Measurements from ENCODE around the gene ALDH2.
"Not testable (repeated sequence)": the region's sequence is repeated elsewhere in the genome, so short reads cannot be mapped to it uniquely, and the experiment has no call there.

ALDH2 gene

DNA sequence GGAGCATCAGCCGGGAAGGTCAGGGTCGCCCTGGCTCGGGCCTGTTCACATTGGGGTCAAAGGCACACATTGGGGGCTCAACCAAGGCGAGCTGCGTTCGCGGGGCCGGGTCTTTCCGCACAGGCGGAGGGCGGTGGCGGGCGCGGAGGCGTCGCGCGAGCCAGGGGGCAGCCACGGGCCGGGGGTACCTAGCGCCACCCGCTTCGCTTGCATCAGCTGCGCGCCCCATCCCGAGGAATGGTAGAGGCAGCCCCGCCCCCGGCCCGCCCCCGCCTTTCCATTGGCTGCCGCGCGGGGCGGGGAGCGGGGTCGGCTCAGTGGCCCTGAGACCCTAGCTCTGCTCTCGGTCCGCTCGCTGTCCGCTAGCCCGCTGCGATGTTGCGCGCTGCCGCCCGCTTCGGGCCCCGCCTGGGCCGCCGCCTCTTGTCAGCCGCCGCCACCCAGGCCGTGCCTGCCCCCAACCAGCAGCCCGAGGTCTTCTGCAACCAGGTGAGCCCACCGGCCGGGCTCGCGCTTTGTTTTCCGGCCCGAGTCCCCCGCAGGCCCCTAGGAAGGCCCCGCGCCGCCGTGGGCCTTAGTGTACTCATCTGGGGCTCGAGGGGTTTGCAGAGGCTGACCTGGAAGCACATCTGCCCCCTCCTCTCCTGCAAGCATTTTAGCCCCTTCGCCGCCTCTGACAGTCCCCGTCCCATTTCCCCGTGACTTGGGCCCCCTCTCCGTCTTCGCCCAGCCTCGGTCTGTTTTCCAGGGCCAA is at the start of gene ALDH2:
TSS of gene ALDH2 (plus strand) at position 326 of the 754 bp plus-strand sequence. CDS start at position 376, 50 bp downstream.
- Histone ChIP-seq H3K4me3 (peak within 1 kb of the TSS; percentile 58 to 88 (median 68)), H3K9ac (peak within 1 kb of the TSS; percentile 62 to 87 (median 74)), H3K9me3 (replicated peaks in 1 of 11) (no peaks in the 10 kb centered on the region), H3K27ac (peak within 1 kb of the TSS; percentile 25 to 87 (median 54); a peak in 18 of 22 replicates), H3K27me3 (peaks cover 9 to 21% (median 19%) of the 10 kb centered on the region in 11 experiments; a peak in 19 of 22 replicates), H3K4me1 (peaks cover 43 to 85% (median 51%) of the 10 kb centered on the region in 10 experiments), H3K4me2 (peak within 1 kb of the TSS; percentile 91 to 99 (median 98)), H4K20me1 (0 out of 22 replicates have a peak, but pooled peaks cover 0 to 11% (median 0%) of the 10 kb centered on the region in 11 experiments), H3K36me3 (peaks cover 0 to 18% (median 0%) of the 10 kb centered on the region in 11 experiments; a peak in 2 of 22 replicates)
- TF ChIP-seq Cebpa-rat (IDR thresholded peaks at IDR 0.05): no peak

DNA sequence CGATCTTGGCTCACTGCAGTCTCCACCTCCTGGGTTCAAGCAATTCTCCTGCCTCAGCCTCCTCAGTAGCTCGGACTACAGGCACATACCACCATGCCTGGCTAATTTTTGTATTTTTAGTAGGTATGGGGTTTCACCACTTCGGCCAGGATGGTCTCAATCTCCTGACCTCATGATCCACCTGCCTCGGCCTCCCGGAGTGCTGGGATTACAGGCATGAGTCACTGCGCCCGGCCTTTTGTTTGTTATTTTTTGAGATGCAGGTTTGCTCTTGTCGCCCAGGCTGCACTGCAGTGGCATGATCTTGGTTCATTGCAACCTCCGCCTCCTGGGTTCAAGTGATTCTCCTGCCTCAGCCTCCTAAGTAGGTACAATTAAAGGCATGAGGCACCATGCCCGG is 47.4 kb upstream of the ALDH2 start:
- H3K9ac ChIP-seq, H4K20me1 ChIP-seq, H3K27ac ChIP-seq, H3K4me2 ChIP-seq, H3K4me3 ChIP-seq, H3K27me3 ChIP-seq, H3K4me1 ChIP-seq: not testable (repeated sequence)
- H3K36me3 ChIP-seq: peaks cover 70 to 87% (median 81%) of the 10 kb centered on the region in 11 experiments
- H3K9me3 ChIP-seq (replicated peaks in 1 of 11): peaks cover 0 to 16% (median 7%) of the 10 kb centered on the region in 11 experiments; a peak in 16 of 22 replicates

DNA sequence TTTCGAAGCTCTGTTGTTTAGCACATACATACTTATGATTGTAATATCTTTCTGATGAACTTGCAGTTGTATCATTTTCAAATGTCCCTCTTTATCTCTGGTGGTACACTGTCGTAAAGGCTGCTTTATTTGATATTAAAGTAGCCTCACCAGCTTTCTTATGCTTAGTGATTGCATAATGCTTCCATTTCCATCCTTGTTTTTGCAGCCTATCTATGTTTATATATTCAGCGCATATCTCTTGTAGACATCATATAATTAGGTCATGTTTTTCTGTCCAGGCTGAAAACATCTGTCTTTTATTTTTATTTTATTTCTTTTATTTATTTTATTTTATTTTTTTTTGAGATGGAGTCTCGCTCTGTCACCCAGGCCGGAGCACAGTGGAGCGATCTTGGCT is 46.3 kb upstream of the ALDH2 start:
- Histone ChIP-seq H3K4me2 (no peak overlapping the region), H3K9me3 (replicated peaks in 1 of 11) (peaks cover 0 to 17% (median 7%) of the 10 kb centered on the region in 11 experiments; a peak in 16 of 22 replicates), H3K27ac (no peak overlapping the region), H3K27me3 (no peaks in the 10 kb centered on the region), H3K4me3 (no peak overlapping the region), H3K36me3 (peaks cover 72 to 85% (median 79%) of the 10 kb centered on the region in 11 experiments), H3K4me1 (no peaks in the 10 kb centered on the region), H3K9ac (no peak overlapping the region), H4K20me1 (peaks cover 0 to 3% (median 0%) of the 10 kb centered on the region in 11 experiments; a peak in 1 of 22 replicates)
- TF ChIP-seq Cebpa-rat (IDR thresholded peaks at IDR 0.05): no peak

DNA sequence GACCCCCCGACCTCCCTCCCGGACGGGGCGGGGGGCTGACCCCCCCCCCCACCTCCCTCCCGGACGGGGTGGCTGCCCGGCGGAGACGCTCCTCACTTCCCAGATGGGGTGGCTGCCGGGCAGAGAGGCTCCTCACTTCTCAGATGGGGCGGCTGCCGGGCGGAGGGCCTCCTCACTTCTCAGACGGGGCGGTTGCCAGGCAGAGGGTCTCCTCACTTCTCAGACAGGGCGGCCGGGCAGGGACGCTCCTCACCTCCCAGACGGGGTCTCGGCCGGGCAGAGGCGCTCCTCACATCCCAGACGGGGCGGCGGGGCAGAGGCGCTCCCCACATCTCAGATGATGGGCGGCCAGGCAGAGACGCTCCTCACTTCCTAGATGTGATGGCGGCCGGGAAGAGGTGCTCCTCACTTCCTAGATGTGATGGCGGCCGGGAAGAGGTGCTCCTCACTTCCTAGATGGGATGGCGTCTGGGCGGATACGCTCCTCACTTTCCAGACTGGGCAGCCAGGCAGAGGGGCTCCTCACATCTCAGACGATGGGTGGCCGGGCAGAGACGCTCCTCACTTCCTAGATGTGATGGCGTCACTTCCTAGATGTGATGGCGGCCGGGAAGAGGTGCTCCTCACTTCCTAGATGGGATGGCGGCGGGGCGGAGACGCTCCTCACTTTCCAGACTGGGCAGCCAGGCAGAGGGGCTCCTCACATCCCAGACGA is 42.9 kb upstream of the ALDH2 start:
- H3K4me2 ChIP-seq, H3K4me3 ChIP-seq, H3K27ac ChIP-seq, H3K4me1 ChIP-seq, H4K20me1 ChIP-seq, H3K9ac ChIP-seq, H3K27me3 ChIP-seq: not testable (repeated sequence)
- Histone ChIP-seq H3K9me3 (replicated peaks in 1 of 11) (peaks cover 0 to 17% (median 7%) of the 10 kb centered on the region in 11 experiments; a peak in 16 of 22 replicates), H3K36me3 (peaks cover 56 to 79% (median 65%) of the 10 kb centered on the region in 11 experiments)

DNA sequence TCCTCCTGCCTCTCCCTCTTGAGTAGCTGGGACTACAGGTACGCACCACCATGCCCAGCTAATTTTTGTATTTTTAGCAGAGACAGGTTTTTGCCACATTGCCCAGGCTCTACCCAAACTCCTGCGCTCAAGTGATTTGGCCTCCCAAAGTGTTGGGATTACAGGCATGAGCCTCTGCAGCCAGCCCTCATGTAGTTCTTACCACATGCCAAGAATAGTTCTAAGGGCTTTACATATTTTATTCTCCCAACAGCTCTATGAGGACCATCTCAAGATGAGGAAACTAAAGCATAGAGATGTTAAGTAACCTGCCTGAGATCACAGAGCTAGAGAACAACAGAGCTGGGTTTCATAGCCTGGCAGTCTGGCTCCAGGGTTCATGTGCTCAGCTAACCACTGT is 37.9 kb upstream of the ALDH2 start:
- H3K4me3 ChIP-seq: no peak overlapping the region
- peaks cover 0 to 15% (median 4%) of the 10 kb centered on the region in 11 experiments; a peak in 15 of 22 replicates for H3K9me3 ChIP-seq (replicated peaks in 1 of 11)
- peaks cover 13 to 36% (median 25%) of the 10 kb centered on the region in 10 experiments for H3K4me1 ChIP-seq
- H3K9ac ChIP-seq: no peak overlapping the region
- no peak overlapping the region for H3K27ac ChIP-seq
- no peak for TF ChIP-seq Cebpa-rat (IDR thresholded peaks at IDR 0.05)
- H4K20me1 ChIP-seq: peaks cover 0 to 6% (median 0%) of the 10 kb centered on the region in 11 experiments; a peak in 1 of 22 replicates
- H3K36me3 ChIP-seq: peaks cover 27 to 73% (median 42%) of the 10 kb centered on the region in 11 experiments
- H3K27me3 ChIP-seq: no peaks in the 10 kb centered on the region
- no peak overlapping the region for H3K4me2 ChIP-seq

DNA sequence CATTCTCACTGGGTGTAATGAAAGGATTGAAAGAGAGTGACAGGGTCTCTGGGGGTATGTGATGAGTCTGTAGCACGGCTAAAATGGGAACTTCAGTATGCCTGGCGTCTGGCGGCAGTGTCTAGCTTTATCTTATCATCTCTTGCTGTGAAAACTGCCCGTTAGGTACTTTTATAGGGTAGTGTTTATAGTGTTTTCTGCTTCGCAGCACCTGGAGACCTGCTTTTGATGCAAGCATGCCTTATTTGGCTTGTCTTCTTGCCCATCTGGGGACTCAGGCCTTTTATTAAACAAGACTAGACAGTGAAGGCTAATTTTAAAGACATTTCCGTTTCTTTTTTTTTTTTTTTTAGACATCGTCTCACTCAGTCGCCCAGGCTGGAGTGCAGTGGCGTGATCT is 36.3 kb upstream of the ALDH2 start:
- Histone ChIP-seq H3K36me3 (peaks cover 28 to 74% (median 41%) of the 10 kb centered on the region in 11 experiments), H4K20me1 (peaks cover 0 to 6% (median 0%) of the 10 kb centered on the region in 11 experiments; a peak in 1 of 22 replicates), H3K9ac (peak overlapping the region; percentile 1 to 59 (median 43); a peak in 18 of 22 replicates), H3K4me3 (peak overlapping the region in 1 of 10 experiments; percentile 0; a peak in 2 of 20 replicates), H3K27ac (peak overlapping the region in 8 of 11 experiments; percentile 6 to 59 (median 46); a peak in 13 of 22 replicates), H3K27me3 (no peaks in the 10 kb centered on the region), H3K9me3 (replicated peaks in 1 of 11) (0 out of 22 replicates have a peak, but pooled peaks cover 0 to under 1% (median 0%) of the 10 kb centered on the region in 11 experiments), H3K4me1 (peaks cover 13 to 36% (median 25%) of the 10 kb centered on the region in 10 experiments), H3K4me2 (peak overlapping the region; percentile 48 to 75 (median 65))
- no peak for TF ChIP-seq Cebpa-rat (IDR thresholded peaks at IDR 0.05)

DNA sequence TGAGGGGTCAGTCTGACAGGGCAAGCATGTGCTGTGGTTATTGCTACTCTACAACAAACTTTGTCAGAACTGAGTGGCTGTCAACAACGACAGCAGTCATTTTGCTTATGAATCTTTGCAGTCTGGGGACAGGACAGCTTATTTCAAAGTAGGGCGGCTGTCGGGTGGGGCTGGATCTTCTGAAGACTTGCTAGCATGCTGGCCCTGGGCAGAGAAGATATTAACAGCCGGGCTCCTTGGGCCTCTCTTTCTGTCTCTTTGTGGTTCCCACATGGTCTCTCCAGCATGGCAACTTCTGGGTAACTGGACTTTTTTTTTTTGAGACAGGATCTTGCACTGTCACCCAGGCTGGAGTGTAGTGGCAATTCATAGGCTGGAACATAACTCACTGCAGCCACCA is 33.9 kb upstream of the ALDH2 start:
- peaks cover 32 to 79% (median 49%) of the 10 kb centered on the region in 11 experiments for H3K36me3 ChIP-seq
- no peak overlapping the region for H3K27ac ChIP-seq
- H3K9me3 ChIP-seq (replicated peaks in 1 of 11): no peaks in the 10 kb centered on the region
- peaks cover 13 to 36% (median 25%) of the 10 kb centered on the region in 10 experiments for H3K4me1 ChIP-seq
- TF ChIP-seq Cebpa-rat (IDR thresholded peaks at IDR 0.05): no peak
- H3K4me2 ChIP-seq: no peak overlapping the region
- no peak overlapping the region for H3K4me3 ChIP-seq
- no peaks in the 10 kb centered on the region for H3K27me3 ChIP-seq
- H3K9ac ChIP-seq: no peak overlapping the region
- H4K20me1 ChIP-seq: peaks cover 0 to 6% (median 0%) of the 10 kb centered on the region in 11 experiments; a peak in 1 of 22 replicates

DNA sequence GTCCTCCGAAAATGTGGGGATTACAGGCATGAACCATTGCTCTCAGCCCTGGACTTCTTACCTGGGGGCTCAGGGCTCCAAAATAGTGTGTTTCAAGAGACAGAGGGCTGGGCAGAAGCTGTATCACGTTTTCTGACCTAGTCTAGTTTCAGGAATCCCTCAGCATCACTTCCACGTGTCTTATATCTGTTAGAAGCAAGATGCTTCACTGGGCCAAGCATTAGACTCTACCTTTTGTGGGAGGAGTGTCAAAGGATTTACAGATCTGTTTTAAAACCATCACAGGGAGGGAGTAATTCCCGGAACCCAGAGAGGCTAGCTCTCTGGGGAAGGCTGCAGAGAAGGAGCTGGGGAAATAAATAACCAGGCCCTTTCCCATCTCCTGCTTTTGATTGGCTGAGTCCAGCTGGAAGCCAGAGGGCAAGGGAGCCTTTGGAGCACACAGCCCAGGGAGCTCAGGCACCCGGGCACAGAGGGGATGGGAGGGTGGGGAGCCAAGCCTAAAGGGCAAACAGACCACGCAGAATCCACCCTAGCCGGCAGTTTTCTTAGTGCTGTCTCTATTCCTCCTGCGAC is 33.3 kb upstream of the ALDH2 start:
- H3K4me3 ChIP-seq: no peak overlapping the region
- no peak overlapping the region for H3K9ac ChIP-seq
- H4K20me1 ChIP-seq: peaks cover 0 to 5% (median 0%) of the 10 kb centered on the region in 11 experiments; a peak in 1 of 22 replicates
- peaks cover 13 to 36% (median 25%) of the 10 kb centered on the region in 10 experiments for H3K4me1 ChIP-seq
- H3K36me3 ChIP-seq: peaks cover 39 to 80% (median 54%) of the 10 kb centered on the region in 11 experiments
- no peak overlapping the region for H3K4me2 ChIP-seq
- H3K9me3 ChIP-seq (replicated peaks in 1 of 11): no peaks in the 10 kb centered on the region
- no peaks in the 10 kb centered on the region for H3K27me3 ChIP-seq
- no peak for TF ChIP-seq Cebpa-rat (IDR thresholded peaks at IDR 0.05)
- no peak overlapping the region for H3K27ac ChIP-seq
